RWPE1 (cell line): ENCODE data around the gene CCDC102B.
A peak's percentile ranks its signal among the peaks of the same experiment; 100 is the strongest.

ENCODE experiments used
- CTCF ChIA-PET: fragments of 350-600 bp; sonication (Branson Sonifier 250); formaldehyde crosslinking; extraction: SDS; loops from one replicate; lab custom pipeline; 2021; lab: Yijun Ruan, JAX
- POLR2A ChIA-PET: fragments of 400-600 bp; formaldehyde crosslinking; extraction: SDS; loops from one replicate; lab custom pipeline; 2020; ENCODE audit warnings: antibody characterized with exemption; ENCODE audit not compliant: low non-redundant PET; lab: Yijun Ruan, JAX
- DNase-seq: peaks from one replicate; pipeline ENCODE4 v3.0.0; 2012; ENCODE audit warnings: low spot score
- H3K27ac ChIP-seq: fragments of 450-650 bp; 2 replicates; pipeline ENCODE4 v1.5.1; 2017
- TF ChIP-seq, protein P1 (sequence below): fragments of 450-650 bp; conservative IDR thresholded peaks from 2 replicates; pipeline ENCODE4 v1.5.1; 2017; ENCODE audit warnings: low read depth, mild to moderate bottlenecking

CCDC102B gene

DNA sequence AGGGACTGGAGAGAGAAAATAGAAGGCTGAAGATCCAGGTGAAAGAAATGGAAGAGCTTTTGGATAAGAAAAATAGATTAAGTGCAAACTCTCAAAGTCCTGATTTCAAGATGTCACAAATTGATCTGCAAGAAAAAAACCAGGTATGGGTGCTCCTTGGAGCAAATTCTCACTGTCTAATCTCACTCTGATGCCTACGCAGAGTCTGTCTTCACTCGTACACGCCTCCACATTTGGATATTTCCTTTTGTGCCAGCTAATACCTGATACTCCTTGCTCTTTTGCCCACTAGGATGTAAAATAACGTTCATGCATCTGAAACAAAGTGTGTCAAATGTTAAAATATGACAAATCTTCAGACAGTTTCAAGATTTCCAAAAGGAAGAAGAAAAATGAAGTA is 99.4 kb downstream of the CCDC102B start:
- DNase-seq: no peak
- no peak overlapping the region for H3K27ac ChIP-seq
- POLR2A ChIA-PET: no interaction called here
- CTCF ChIA-PET: no interaction called here
- TF ChIP-seq, protein P1, sequence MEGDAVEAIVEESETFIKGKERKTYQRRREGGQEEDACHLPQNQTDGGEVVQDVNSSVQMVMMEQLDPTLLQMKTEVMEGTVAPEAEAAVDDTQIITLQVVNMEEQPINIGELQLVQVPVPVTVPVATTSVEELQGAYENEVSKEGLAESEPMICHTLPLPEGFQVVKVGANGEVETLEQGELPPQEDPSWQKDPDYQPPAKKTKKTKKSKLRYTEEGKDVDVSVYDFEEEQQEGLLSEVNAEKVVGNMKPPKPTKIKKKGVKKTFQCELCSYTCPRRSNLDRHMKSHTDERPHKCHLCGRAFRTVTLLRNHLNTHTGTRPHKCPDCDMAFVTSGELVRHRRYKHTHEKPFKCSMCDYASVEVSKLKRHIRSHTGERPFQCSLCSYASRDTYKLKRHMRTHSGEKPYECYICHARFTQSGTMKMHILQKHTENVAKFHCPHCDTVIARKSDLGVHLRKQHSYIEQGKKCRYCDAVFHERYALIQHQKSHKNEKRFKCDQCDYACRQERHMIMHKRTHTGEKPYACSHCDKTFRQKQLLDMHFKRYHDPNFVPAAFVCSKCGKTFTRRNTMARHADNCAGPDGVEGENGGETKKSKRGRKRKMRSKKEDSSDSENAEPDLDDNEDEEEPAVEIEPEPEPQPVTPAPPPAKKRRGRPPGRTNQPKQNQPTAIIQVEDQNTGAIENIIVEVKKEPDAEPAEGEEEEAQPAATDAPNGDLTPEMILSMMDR: no peak

DNA sequence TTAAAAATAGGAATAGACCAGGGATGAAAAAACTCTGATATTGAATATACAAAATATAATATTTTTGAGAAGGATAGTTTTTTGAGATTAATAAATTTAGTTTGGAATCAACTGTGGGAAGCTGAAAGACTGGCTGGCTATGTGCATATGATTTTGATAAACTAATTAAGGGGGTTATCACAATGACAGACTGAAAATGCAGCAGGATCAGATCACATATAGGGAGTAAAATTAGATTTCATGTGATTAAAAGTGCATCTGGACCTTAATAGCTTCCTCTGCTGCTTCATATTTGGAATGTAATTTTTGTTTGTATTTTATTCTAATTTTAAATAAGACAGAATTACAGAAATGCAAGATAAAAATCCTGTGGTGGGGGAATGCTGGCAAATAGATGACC is 111.7 kb downstream of the CCDC102B start:
- CTCF ChIA-PET: no interaction called here
- H3K27ac ChIP-seq: no peak overlapping the region
- TF ChIP-seq, protein P1: no peak
- DNase-seq: no peak
- POLR2A ChIA-PET: no interaction called here

DNA sequence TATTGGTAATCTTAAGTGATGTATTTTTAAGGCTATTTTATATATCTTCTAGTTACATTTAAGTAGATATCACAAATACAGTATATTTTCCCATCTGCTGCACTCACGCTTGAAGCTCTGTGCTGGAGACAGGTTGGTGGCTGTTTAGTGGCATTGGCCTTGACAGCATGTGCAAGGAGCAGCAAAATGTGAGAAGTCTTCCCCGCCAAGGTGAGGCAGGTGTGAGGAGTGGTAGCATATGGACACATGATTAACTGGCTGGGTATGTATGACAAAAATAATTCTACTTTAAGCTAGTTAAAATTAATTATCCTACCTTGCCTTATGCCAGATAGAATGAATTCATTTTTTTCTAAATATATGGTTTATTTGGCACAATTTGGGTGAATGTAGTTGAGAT is 117.2 kb downstream of the CCDC102B start:
- H3K27ac ChIP-seq: no peak overlapping the region
- POLR2A ChIA-PET: no interaction called here
- no peak for DNase-seq
- TF ChIP-seq, protein P1: no peak
- CTCF ChIA-PET: no interaction called here

DNA sequence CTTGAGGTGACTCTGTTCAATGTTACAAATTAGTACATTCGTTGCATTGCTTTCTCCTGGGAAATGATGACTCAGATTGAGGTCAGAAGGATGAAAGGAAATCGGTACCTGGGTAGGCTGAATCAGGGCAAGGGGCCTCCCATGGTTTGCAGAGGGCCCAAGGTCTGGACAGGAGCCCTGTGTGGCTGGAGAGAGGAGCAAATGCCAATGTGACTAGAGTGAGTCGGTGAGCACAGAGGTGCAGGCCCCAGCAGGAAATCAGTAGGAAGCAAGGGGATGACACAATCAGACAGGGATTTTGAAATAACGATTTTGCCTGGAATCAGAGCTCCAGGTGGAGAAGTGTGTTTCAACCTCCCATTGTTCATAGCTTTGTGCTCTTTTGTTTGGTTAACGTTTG is 118.9 kb downstream of the CCDC102B start:
- peak; percentile 69 for DNase-seq
- POLR2A ChIA-PET: no interaction called here
- peak overlapping the region; percentile 67 for H3K27ac ChIP-seq
- CTCF ChIA-PET: interaction anchor here (0.6 to 0.7 kb wide), 2 partner anchors 36 to 70 kb away, joined by 3 to 4 read pairs; no protein-coding TSS in a partner anchor
- TF ChIP-seq, protein P1: no peak

DNA sequence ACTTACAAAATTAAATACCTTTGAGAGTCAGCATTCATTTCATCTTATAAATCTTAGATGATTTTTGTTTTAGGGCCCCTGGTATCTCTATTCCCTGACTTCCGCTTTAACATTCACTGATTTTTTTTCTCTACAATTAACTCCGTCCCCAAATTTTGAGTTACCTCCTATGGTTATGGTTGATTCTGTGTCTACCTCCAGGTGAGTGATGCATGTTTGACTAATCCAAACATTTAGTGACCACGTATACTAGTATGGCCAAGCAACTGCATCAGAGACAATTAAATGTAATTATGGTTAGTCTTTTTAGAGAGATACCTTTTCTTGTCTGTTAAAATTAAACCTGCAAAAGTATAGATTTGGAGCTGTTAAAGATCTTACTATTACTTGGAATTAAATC is 120.3 kb downstream of the CCDC102B start:
- no peak for DNase-seq
- CTCF ChIA-PET: no interaction called here
- POLR2A ChIA-PET: no interaction called here
- TF ChIP-seq, protein P1: no peak
- no peak overlapping the region for H3K27ac ChIP-seq

DNA sequence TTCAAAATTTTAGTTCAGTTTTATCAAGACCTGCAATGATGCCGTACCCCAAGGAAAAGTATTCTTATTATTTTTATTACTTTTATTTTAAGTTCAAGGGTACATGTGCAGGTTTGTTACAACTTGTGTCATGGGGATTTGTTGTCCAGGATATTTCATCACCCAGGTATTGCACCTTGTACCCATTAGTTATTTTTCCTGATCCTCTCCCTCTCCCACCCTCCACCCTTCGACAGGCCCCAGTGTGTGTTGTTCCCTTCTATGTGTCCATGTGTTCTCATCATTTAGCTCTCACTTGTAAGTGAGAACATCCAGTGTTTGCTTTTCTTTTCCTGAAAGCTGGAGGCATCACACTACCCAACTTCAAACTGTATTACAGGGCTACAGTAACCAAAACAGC is 122.0 kb downstream of the CCDC102B start:
- ChIA-PET CTCF (no interaction called here), POLR2A (no interaction called here)
- H3K27ac ChIP-seq: no peak overlapping the region
- TF ChIP-seq, protein P1: no peak
- no peak for DNase-seq

DNA sequence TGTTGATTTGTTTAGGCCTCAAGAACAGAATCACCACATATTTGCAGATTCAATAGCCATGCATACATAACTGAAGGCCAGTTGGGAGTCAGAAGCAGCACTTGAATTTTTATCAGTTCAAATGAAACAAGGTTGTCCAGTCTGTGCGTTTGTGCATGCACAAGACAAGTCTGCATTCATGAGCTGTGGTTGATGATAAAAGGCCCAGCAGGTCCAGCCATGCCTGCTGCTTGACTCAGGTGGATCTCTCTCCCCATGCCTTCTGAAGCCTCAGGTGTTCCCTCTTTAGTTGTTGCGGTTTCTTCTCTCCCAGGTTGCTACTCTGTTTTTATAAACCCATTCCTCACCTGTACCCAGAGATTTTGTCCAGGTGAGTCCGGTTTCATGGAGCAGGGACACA is 124.5 kb downstream of the CCDC102B start:
- no peak overlapping the region for H3K27ac ChIP-seq
- ChIA-PET POLR2A (no interaction called here), CTCF (no interaction called here)
- TF ChIP-seq, protein P1: no peak
- DNase-seq: peak; percentile 3
